OCI-M1 (cell line): Measurements from ENCODE around the gene DLK2.

ENCODE experiments used
- DNase-seq: peaks from one replicate; lab custom pipeline; 2025; lab: John Stamatoyannopoulos, UW

The DLK2 gene

GRCh38 chr6:43453831-43454230 is 1.5 kb downstream of the DLK2 start:
- DNase-seq = no peak

- DNase-seq = no peak
Measured at GRCh38 chr6:43452896-43453295, 2.5 kb downstream of the DLK2 start.

GRCh38 chr6:43451939-43452338 is 3.4 kb downstream of the DLK2 start:
- DNase-seq = no peak

- no peak for DNase-seq
Measured at GRCh38 chr6:43451348-43451747, 4.0 kb downstream of the DLK2 start.

GRCh38 chr6:43450699-43451131 is 4.6 kb downstream of the DLK2 start:
- no peak for DNase-seq

GRCh38 chr6:43448916-43449315 is 6.4 kb downstream of the DLK2 start:
- DNase-seq = no peak

- no peak for DNase-seq
Measured at GRCh38 chr6:43447604-43448003, 7.7 kb downstream of the DLK2 start.

- no peak for DNase-seq
Measured at GRCh38 chr6:43445576-43445975, 9.8 kb downstream of the DLK2 start.

- DNase-seq = no peak
Measured at GRCh38 chr6:43444582-43444981, 10.8 kb downstream of the DLK2 start.

GRCh38 chr6:43444036-43444435 is 11.3 kb downstream of the DLK2 start:
- no peak for DNase-seq

GRCh38 chr6:43442935-43443334 is 12.4 kb downstream of the DLK2 start:
- DNase-seq = no peak

- no peak for DNase-seq
Measured at GRCh38 chr6:43437700-43438099, 17.6 kb downstream of the DLK2 start.

- no peak for DNase-seq
Measured at GRCh38 chr6:43436577-43437282, 18.6 kb downstream of the DLK2 start.

- DNase-seq = no peak
Measured at GRCh38 chr6:43435682-43436437, 19.5 kb downstream of the DLK2 start.

- no peak for DNase-seq
Measured at GRCh38 chr6:43434943-43435342, 20.4 kb downstream of the DLK2 start.

- no peak for DNase-seq
Measured at GRCh38 chr6:43434001-43434840, 21.1 kb downstream of the DLK2 start.

- no peak for DNase-seq
Measured at GRCh38 chr6:43433148-43433547, 22.2 kb downstream of the DLK2 start.

GRCh38 chr6:43432009-43432945 is 23.1 kb downstream of the DLK2 start:
- DNase-seq = no peak

GRCh38 chr6:43428874-43429273 is 26.5 kb downstream of the DLK2 start:
- DNase-seq = peak; percentile 48

GRCh38 chr6:43428112-43428570 is 27.2 kb downstream of the DLK2 start:
- no peak for DNase-seq

GRCh38 chr6:43427406-43428111 is 27.8 kb downstream of the DLK2 start, which contains the start of gene ABCC10:
ABCC10 (plus strand) TSS chr6:43427541; CDS start chr6:43427979, 438 bp downstream.
- DNase-seq = peak; percentile 99
